Caco-2 (cell line): ENCODE measurements around the gene CTRL. TPM values are rescaled to one million over a fixed set of nuclear protein-coding genes. Genes with fewer than 3 reads are reported as not detected.

Source experiments
- BruUV-seq: library from RNA; stranded (reverse); fragments of 400-500 nt; replicated peaks from 2 replicates; lab custom pipeline; 2021; lab: Mats Ljungman, UMichigan
- CTCF ChIA-PET: fragments of 300-600 bp; sonication (Branson Sonifier 250); formaldehyde crosslinking; loops from one replicate; lab custom pipeline; 2022; ENCODE audit warnings: antibody characterized with exemption; lab: Charles Lee
- POLR2A ChIA-PET: fragments of 300-600 bp; sonication (Branson Sonifier 250); formaldehyde crosslinking; loops from one replicate; lab custom pipeline; 2022; ENCODE audit warnings: antibody characterized with exemption; lab: Charles Lee
- DNase-seq, 2 experiments: peaks; one replicate each; pipeline versions ENCODE4 v3.0.0 to v3.0.0-alpha.2; 2020 to 2022
- H3K27me3 ChIP-seq: replicated peaks from 2 replicates; pipeline ENCODE4 v1.6.0; 2011; ENCODE audit warnings: low read length; ENCODE audit not compliant: control insufficient read depth, insufficient read depth
- H3K36me3 ChIP-seq: 2 replicates; pipeline ENCODE4 v1.5.1; 2011; ENCODE audit warnings: low read length; ENCODE audit not compliant: control insufficient read depth, insufficient read depth
- H3K4me1 ChIP-seq: fragments of 250-450 bp; sonication (Bioruptor Pico); 2 replicates; pipeline ENCODE4 v1.5.1; 2020; ENCODE audit warnings: mild to moderate bottlenecking
- H3K4me3 ChIP-seq: 2 replicates; pipeline ENCODE4 v1.5.1; 2011; ENCODE audit warnings: low read depth, mild to moderate bottlenecking, control low read depth, low read length
- H3K9me3 ChIP-seq: fragments of 250-450 bp; sonication (Bioruptor Pico); 2 replicates; pipeline ENCODE4 v1.5.1; 2020; ENCODE audit warnings: mild to moderate bottlenecking, moderate library complexity
- H3K27ac Mint-ChIP-seq: one replicate; pipeline ENCODE4 v1.8.0; 2022; ENCODE audit warnings: mixed read lengths; ENCODE audit not compliant: unreplicated experiment
- H3K27me3 Mint-ChIP-seq: one replicate; pipeline ENCODE4 v1.8.0; 2022; ENCODE audit warnings: mixed read lengths; ENCODE audit not compliant: insufficient read depth, unreplicated experiment
- H3K36me3 Mint-ChIP-seq: one replicate; pipeline ENCODE4 v1.8.0; 2022; ENCODE audit warnings: mild to moderate bottlenecking, mixed read lengths; ENCODE audit not compliant: insufficient read depth, unreplicated experiment
- H3K4me1 Mint-ChIP-seq: one replicate; pipeline ENCODE4 v1.8.0; 2022; ENCODE audit warnings: low read depth, mixed read lengths; ENCODE audit not compliant: unreplicated experiment
- H3K4me3 Mint-ChIP-seq: one replicate; pipeline ENCODE4 v1.8.0; 2022; ENCODE audit warnings: mild to moderate bottlenecking, moderate library complexity, mixed read lengths; ENCODE audit not compliant: unreplicated experiment
- H3K9me3 Mint-ChIP-seq: one replicate; pipeline ENCODE4 v1.8.0; 2022; ENCODE audit warnings: mixed read lengths; ENCODE audit not compliant: unreplicated experiment
- intact Hi-C: fragments of 100-400 bp; cut with micrococcal nuclease; formaldehyde crosslinking; loops from one replicate; pipeline ENCODE4 v1.10.0; 2022; ENCODE audit not compliant: unreplicated experiment
- total RNA-seq: library from RNA; stranded (reverse); gene quantifications from 2 replicates; pipeline ENCODE4 v1.2.3, GENCODE V29; 2022
- TF ChIP-seq, protein P1 (sequence below), 2 experiments: fragments of 200-600 bp in 1 of 2; IDR thresholded peaks; 1 replicate in 1 of 2; 2 replicates in 1 of 2; pipeline versions ENCODE4 v1.5.1 to v1.8.0; 2011 to 2022; ENCODE audit warnings: antibody characterized with exemption in 1 of 2, control low read depth in 1 of 2, inconsistent platforms in 1 of 2, low read depth in 1 of 2, low read length in 1 of 2, mild to moderate bottlenecking in 1 of 2, moderate library complexity in 1 of 2; ENCODE audit not compliant: insufficient read depth in 1 of 2, severe bottlenecking in 1 of 2, unreplicated experiment in 1 of 2

The CTRL gene
- total RNA-seq, 1 experiment from 2014 or later: 0.66 TPM

DNA sequence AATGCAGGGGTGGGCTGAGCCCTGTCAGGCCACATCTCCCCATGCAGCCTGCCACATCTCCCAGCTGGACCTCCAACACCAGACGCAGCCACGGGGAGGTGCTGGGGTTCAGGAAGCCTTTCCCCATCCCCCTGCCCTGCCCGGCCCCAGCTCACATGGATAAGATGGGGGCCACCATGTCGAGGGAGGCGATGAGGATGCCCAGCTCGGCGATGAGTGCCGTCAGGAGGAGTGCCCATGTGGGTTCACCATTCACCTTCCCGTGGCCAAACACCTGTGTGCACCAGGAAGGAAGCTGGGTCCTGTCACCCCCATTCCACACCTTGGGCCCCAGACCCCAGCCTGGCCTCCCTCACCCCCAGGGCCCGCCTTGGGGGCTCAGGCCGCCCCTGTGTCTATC, 18.0 kb upstream of the CTRL start:
- no peak for DNase-seq
- Mint-ChIP-seq H3K27me3 (no peaks in the 10 kb centered on the region), H3K27ac (no peak overlapping the region), H3K9me3 (no peaks in the 10 kb centered on the region), H3K36me3 (peaks cover 94% of the 10 kb centered on the region), H3K4me1 (no peaks in the 10 kb centered on the region), H3K4me3 (no peak overlapping the region)
- TF ChIP-seq, protein P1, sequence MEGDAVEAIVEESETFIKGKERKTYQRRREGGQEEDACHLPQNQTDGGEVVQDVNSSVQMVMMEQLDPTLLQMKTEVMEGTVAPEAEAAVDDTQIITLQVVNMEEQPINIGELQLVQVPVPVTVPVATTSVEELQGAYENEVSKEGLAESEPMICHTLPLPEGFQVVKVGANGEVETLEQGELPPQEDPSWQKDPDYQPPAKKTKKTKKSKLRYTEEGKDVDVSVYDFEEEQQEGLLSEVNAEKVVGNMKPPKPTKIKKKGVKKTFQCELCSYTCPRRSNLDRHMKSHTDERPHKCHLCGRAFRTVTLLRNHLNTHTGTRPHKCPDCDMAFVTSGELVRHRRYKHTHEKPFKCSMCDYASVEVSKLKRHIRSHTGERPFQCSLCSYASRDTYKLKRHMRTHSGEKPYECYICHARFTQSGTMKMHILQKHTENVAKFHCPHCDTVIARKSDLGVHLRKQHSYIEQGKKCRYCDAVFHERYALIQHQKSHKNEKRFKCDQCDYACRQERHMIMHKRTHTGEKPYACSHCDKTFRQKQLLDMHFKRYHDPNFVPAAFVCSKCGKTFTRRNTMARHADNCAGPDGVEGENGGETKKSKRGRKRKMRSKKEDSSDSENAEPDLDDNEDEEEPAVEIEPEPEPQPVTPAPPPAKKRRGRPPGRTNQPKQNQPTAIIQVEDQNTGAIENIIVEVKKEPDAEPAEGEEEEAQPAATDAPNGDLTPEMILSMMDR (IDR thresholded peaks at IDR 0.05; ENCODE audit: insufficient read depth in 1 of 2, low read depth in 1 of 2, low read length in 1 of 2, severe bottlenecking in 1 of 2, unreplicated experiment in 1 of 2): no peak
- H3K27me3 ChIP-seq: no peaks in the 10 kb centered on the region
- no TSS peak for BruUV-seq
- CTCF ChIA-PET: no interaction called here
- no peaks in the 10 kb centered on the region for H3K9me3 ChIP-seq
- H3K36me3 ChIP-seq: peaks cover 10% of the 10 kb centered on the region
- intact Hi-C loops: no loop called here
- no peaks in the 10 kb centered on the region for H3K4me1 ChIP-seq
- H3K4me3 ChIP-seq: no peak overlapping the region
- POLR2A ChIA-PET: no interaction called here

DNA sequence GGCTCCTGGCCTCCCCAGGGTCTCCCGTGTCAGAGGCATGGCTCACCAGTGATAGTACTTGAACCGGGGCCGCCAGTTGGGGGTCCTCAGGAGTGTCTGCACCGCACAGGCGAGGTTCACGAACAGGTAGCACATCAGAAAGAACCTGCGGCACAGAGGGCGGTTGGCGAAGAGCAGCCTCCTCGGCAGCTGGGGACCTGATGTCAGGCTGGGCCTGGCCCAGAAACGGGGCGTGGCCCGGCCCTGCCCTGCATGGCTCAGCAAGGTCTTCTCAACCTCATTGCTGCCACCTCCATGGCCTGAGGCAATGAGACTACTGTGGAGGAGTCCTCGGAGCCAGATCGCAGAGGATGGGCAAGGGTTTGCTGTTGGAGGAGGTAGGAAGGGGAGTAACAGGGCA, 16.4 kb upstream of the CTRL start:
- Histone ChIP-seq H3K4me1 (peaks cover 6% of the 10 kb centered on the region; the same call in 1 of the 2 replicates), H3K27me3 (no peaks in the 10 kb centered on the region), H3K4me3 (no peak overlapping the region), H3K36me3 (peaks cover 10% of the 10 kb centered on the region), H3K9me3 (no peaks in the 10 kb centered on the region)
- Mint-ChIP-seq H3K4me3 (no peak overlapping the region), H3K4me1 (no peaks in the 10 kb centered on the region), H3K9me3 (no peaks in the 10 kb centered on the region), H3K27me3 (no peaks in the 10 kb centered on the region), H3K36me3 (peaks cover 95% of the 10 kb centered on the region), H3K27ac (no peak overlapping the region)
- TF ChIP-seq, protein P1 (IDR thresholded peaks at IDR 0.05; ENCODE audit: insufficient read depth in 1 of 2, low read depth in 1 of 2, low read length in 1 of 2, severe bottlenecking in 1 of 2, unreplicated experiment in 1 of 2): no peak
- no TSS peak for BruUV-seq
- ChIA-PET CTCF (interaction anchor here (0.6 to 1.1 kb wide), 2 partner anchors 93 to 95 kb away, joined by 3 read pairs; no protein-coding TSS in a partner anchor), POLR2A (interaction anchor here (1.4 kb wide), 1 partner anchor 12 kb away, joined by 3 read pairs; no protein-coding TSS in a partner anchor)
- DNase-seq: no peak
- intact Hi-C loops: no loop called here

DNA sequence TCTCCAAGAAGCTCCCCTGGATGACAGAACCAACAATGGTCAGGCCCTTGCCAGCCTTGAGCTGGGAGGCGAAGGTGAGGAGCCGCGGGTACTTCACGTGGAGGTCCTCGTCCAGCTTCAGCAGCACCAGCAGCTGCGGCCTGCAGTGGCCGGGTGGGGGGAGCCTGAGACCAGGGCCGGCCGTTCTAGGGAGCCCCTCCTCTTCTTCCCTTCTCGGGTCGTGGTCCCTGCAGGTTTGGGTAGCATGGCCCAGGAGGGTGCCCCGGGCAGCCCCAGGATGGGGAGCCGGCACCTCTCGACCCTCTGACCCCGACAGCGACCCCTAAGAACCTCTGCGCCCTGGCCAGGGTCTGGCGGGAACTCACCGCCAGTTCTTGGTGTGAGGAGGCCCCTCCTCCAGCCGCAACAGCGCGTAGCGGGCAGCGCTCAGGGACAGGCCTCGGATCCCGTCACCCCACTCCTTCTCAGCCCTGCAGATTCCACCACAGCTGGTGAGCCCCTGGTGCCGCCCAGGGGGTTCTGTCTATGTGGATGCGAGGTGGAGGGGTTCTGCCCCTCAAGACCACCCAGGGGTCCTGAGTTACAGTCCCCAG, 15.4 kb upstream of the CTRL start:
- H3K36me3 Mint-ChIP-seq: peaks cover 94% of the 10 kb centered on the region
- Histone ChIP-seq H3K36me3 (peaks cover 10% of the 10 kb centered on the region), H3K4me3 (no peak overlapping the region), H3K4me1 (peaks cover 6% of the 10 kb centered on the region; the same call in 1 of the 2 replicates), H3K27me3 (no peaks in the 10 kb centered on the region), H3K9me3 (no peaks in the 10 kb centered on the region)
- DNase-seq: no peak
- ChIA-PET CTCF (interaction anchor here (0.6 to 0.8 kb wide), 2 partner anchors 11 to 96 kb away, joined by 3 to 5 read pairs; no protein-coding TSS in a partner anchor), POLR2A (interaction anchor here (0.6 kb wide), 1 partner anchor 80 kb away, joined by 4 read pairs; no protein-coding TSS in a partner anchor)
- H3K27me3 Mint-ChIP-seq: no peaks in the 10 kb centered on the region
- H3K9me3 Mint-ChIP-seq: no peaks in the 10 kb centered on the region
- no TSS peak for BruUV-seq
- peaks cover 4% of the 10 kb centered on the region for H3K4me1 Mint-ChIP-seq
- intact Hi-C loops: no loop called here
- no peak overlapping the region for H3K27ac Mint-ChIP-seq
- H3K4me3 Mint-ChIP-seq: no peak overlapping the region
- TF ChIP-seq, protein P1 (IDR thresholded peaks at IDR 0.05; ENCODE audit: insufficient read depth in 1 of 2, low read depth in 1 of 2, low read length in 1 of 2, severe bottlenecking in 1 of 2, unreplicated experiment in 1 of 2): no peak
